Measurements from ENCODE around the gene RTN4IP1. TPM values are rescaled to one million over a fixed set of nuclear protein-coding genes. Genes with fewer than 3 reads are reported as not detected.

RTN4IP1 gene
- 7.8 and 8.1 TPM in 2 replicates for total RNA-seq

DNA sequence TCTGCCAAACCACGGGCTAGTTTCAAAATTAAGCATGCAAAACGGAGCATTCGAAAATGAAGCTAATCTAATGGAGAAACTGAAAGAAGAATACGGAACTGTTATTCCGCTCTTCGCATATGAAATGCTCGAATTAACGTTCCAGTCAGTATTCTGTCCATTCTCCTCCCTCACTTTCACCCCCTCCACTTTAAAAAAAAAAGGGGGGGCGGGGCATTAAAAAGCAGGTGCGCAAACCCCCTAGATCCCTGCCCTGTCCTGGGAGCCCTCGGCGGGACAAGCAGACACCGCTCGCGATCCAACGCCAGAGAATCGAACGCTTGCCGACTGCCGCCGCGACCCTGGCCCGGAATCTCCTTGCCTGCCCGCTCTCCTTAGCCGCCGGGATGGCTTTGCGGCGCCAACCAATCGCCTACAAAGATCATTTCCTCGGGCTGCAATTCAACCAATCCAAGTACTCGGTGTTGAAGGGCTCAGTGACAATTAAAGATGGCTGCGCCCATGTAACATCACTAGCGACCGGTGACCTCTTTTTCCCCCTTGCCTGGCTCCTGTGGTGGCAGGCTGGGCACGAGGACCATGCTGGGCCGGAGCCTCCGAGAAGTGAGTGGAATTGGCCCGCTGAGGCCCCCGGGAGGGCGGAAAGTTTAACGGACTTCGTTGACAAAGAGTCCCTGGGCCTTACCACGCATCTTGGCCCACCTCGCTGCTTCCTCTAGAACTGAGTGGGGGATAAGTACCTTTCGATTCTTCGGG lies at the start of gene RTN4IP1, which contains the start of gene QRSL1:
Gene RTN4IP1 (minus strand): TSS at position 396 of the 756 bp plus-strand sequence. CDS start 477 bp downstream, outside the sequence.
Gene QRSL1 (plus strand): TSS at position 476 of the 756 bp plus-strand sequence. CDS start 104 bp downstream, at position 580.

Other genes starting within 250 kb of the RTN4IP1 start
- 8.0 and 9.6 TPM in 2 replicates for gene QRSL1, start 80 bp upstream of the RTN4IP1 start, total RNA-seq